MM.1S (cell line): Measurements from ENCODE around the gene MFAP2.

ENCODE experiments used
- DNase-seq: peaks from one replicate; pipeline ENCODE4 v3.0.0-alpha.2; 2015
- H2AFZ ChIP-seq: fragments of 300-600 bp; sonication (generic); 2 replicates; pipeline ENCODE4 v1.6.0; 2016; ENCODE audit warnings: antibody characterized with exemption, low read length
- H3F3A ChIP-seq: fragments of 300-600 bp; sonication (generic); 2 replicates; pipeline ENCODE4 v1.6.1; 2016; ENCODE audit warnings: mild to moderate bottlenecking, antibody characterized with exemption, low read length, moderate library complexity, mixed read lengths; ENCODE audit not compliant: insufficient read depth
- H3K27ac ChIP-seq: fragments of 300-600 bp; sonication (generic); 2 replicates; pipeline ENCODE4 v1.5.1; 2016; ENCODE audit warnings: mild to moderate bottlenecking, low read length
- H3K27me3 ChIP-seq: fragments of 300-600 bp; sonication (generic); replicated peaks from 2 replicates; pipeline ENCODE4 v1.6.0; 2016; ENCODE audit warnings: low read length; ENCODE audit not compliant: insufficient read depth
- H3K36me3 ChIP-seq: fragments of 300-600 bp; sonication (generic); replicated peaks from 2 replicates; pipeline ENCODE4 v1.6.1; 2016; ENCODE audit warnings: mild to moderate bottlenecking, low read length, mixed read lengths; ENCODE audit not compliant: insufficient read depth
- H3K4me1 ChIP-seq: fragments of 300-600 bp; sonication (generic); 2 replicates; pipeline ENCODE4 v1.6.1; 2016; ENCODE audit warnings: low read length, mixed read lengths
- H3K4me2 ChIP-seq: fragments of 300-600 bp; sonication (generic); 2 replicates; pipeline ENCODE4 v1.6.0; 2016; ENCODE audit warnings: low read depth, low read length
- H3K4me3 ChIP-seq: fragments of 300-600 bp; sonication (generic); 2 replicates; pipeline ENCODE4 v1.5.1; 2016; ENCODE audit warnings: low read length, mixed read lengths
- H3K79me2 ChIP-seq: fragments of 300-600 bp; sonication (generic); 2 replicates; pipeline ENCODE4 v1.6.1; 2016; ENCODE audit warnings: mixed run types, low read length, mixed read lengths
- H3K9ac ChIP-seq: fragments of 300-600 bp; sonication (generic); 2 replicates; pipeline ENCODE4 v1.6.1; 2016; ENCODE audit warnings: low read length, mixed read lengths
- H3K9me2 ChIP-seq: fragments of 300-600 bp; sonication (generic); replicated peaks from 2 replicates; pipeline ENCODE4 v1.6.1; 2016; ENCODE audit warnings: mild to moderate bottlenecking, low read length, mixed read lengths; ENCODE audit not compliant: insufficient read depth
- H3K9me3 ChIP-seq: fragments of 300-600 bp; sonication (generic); replicated peaks from 2 replicates; pipeline ENCODE4 v1.6.1; 2016; ENCODE audit warnings: mild to moderate bottlenecking, low read length, mixed read lengths; ENCODE audit not compliant: insufficient read depth
- H4K20me1 ChIP-seq: fragments of 300-600 bp; sonication (generic); 2 replicates; pipeline ENCODE4 v1.6.1; 2016; ENCODE audit warnings: mild to moderate bottlenecking, low read length, moderate library complexity, mixed read lengths; ENCODE audit not compliant: insufficient read depth
- CTCF ChIP-seq: fragments of 300-600 bp; sonication (generic); IDR thresholded peaks from 2 replicates; pipeline ENCODE4 v1.5.1; 2016; ENCODE audit warnings: antibody characterized with exemption, low read length, mixed read lengths
- EZH2 ChIP-seq: fragments of 300-600 bp; sonication (generic); optimal IDR thresholded peaks from 2 replicates; pipeline ENCODE3; 2017; ENCODE audit warnings: low read depth, mild to moderate bottlenecking, antibody characterized with exemption, low read length, mixed read lengths
- EZH2phosphoT487 ChIP-seq: fragments of 300-600 bp; sonication (generic); IDR thresholded peaks from 2 replicates; pipeline ENCODE4 v1.6.1; 2018; ENCODE audit warnings: antibody characterized with exemption, low read length

Gene MFAP2

GRCh38 chr1:17011092-17011438 lies 30.6 kb upstream of the MFAP2 start:
- peak overlapping the region; percentile 86 for H2AFZ ChIP-seq
- H3K9me3 ChIP-seq, result no peaks in the 10 kb centered on the region
- peaks cover 11% of the 10 kb centered on the region; the same call in 1 of the 2 replicates for H3F3A ChIP-seq
- H3K27me3 ChIP-seq, result no peaks in the 10 kb centered on the region
- no peaks in the 10 kb centered on the region for H3K79me2 ChIP-seq
- H3K4me2 ChIP-seq, result peak overlapping the region; percentile 97
- TF ChIP-seq CTCF (no peak), EZH2 (no peak), EZH2phosphoT487 (no peak)
- H3K4me3 ChIP-seq, result peak overlapping the region; percentile 81
- no peak overlapping the region for H3K27ac ChIP-seq
- H3K9ac ChIP-seq, result peak overlapping the region; percentile 39; the same call in 1 of the 2 replicates
- no peaks in the 10 kb centered on the region for H4K20me1 ChIP-seq
- H3K4me1 ChIP-seq, result peaks cover 37% of the 10 kb centered on the region
- no peaks in the 10 kb centered on the region for H3K36me3 ChIP-seq
- no peaks in the 10 kb centered on the region for H3K9me2 ChIP-seq
- no peak for DNase-seq

- no peaks in the 10 kb centered on the region for H3K9me3 ChIP-seq
- no peaks in the 10 kb centered on the region for H3K9me2 ChIP-seq
- H3K27me3 ChIP-seq, result no peaks in the 10 kb centered on the region
- no peak for DNase-seq
- H4K20me1 ChIP-seq, result no peaks in the 10 kb centered on the region
- no peak overlapping the region for H3K27ac ChIP-seq
- no peaks in the 10 kb centered on the region for H3K79me2 ChIP-seq
- no peak overlapping the region for H3K4me2 ChIP-seq
- H3F3A ChIP-seq, result peaks cover 11% of the 10 kb centered on the region; the same call in 1 of the 2 replicates
- no peak overlapping the region for H3K4me3 ChIP-seq
- no peak overlapping the region for H3K9ac ChIP-seq
- H3K36me3 ChIP-seq, result no peaks in the 10 kb centered on the region
- H3K4me1 ChIP-seq, result peaks cover 36% of the 10 kb centered on the region
- no peak overlapping the region for H2AFZ ChIP-seq
- TF ChIP-seq EZH2phosphoT487 (no peak), CTCF (no peak), EZH2 (no peak)
Observed at GRCh38 chr1:17009706-17010105, 29.3 kb upstream of the MFAP2 start.

- no peaks in the 10 kb centered on the region for H4K20me1 ChIP-seq
- no peak overlapping the region for H3K4me2 ChIP-seq
- no peak overlapping the region for H3K27ac ChIP-seq
- no peaks in the 10 kb centered on the region for H3K9me2 ChIP-seq
- no peak for DNase-seq
- no peaks in the 10 kb centered on the region for H3K79me2 ChIP-seq
- TF ChIP-seq EZH2, result no peak
- H3K9ac ChIP-seq, result no peak overlapping the region
- peaks cover 24% of the 10 kb centered on the region for H3K4me1 ChIP-seq
- no peak overlapping the region for H2AFZ ChIP-seq
- H3F3A ChIP-seq, result 0 out of 2 replicates have a peak, but pooled peaks cover under 1% of the 10 kb centered on the region
- H3K9me3 ChIP-seq, result no peaks in the 10 kb centered on the region
- H3K36me3 ChIP-seq, result no peaks in the 10 kb centered on the region
- no peak overlapping the region for H3K4me3 ChIP-seq
- H3K27me3 ChIP-seq, result no peaks in the 10 kb centered on the region
Observed at GRCh38 chr1:17008208-17008855, 27.9 kb upstream of the MFAP2 start.

GRCh38 chr1:17007121-17007520 lies 26.7 kb upstream of the MFAP2 start:
- no peaks in the 10 kb centered on the region for H3F3A ChIP-seq
- no peak for TF ChIP-seq EZH2
- no peak for TF ChIP-seq CTCF
- no peak for TF ChIP-seq EZH2phosphoT487
- no peak for DNase-seq
- no peaks in the 10 kb centered on the region for H3K36me3 ChIP-seq
- no peak overlapping the region for H2AFZ ChIP-seq
- H4K20me1 ChIP-seq, result no peaks in the 10 kb centered on the region
- H3K27ac ChIP-seq, result no peak overlapping the region
- H3K4me3 ChIP-seq, result no peak overlapping the region
- H3K9me3 ChIP-seq, result no peaks in the 10 kb centered on the region
- peaks cover 15% of the 10 kb centered on the region for H3K4me1 ChIP-seq
- H3K27me3 ChIP-seq, result no peaks in the 10 kb centered on the region
- H3K9ac ChIP-seq, result no peak overlapping the region
- no peak overlapping the region for H3K4me2 ChIP-seq
- H3K9me2 ChIP-seq, result no peaks in the 10 kb centered on the region
- no peaks in the 10 kb centered on the region for H3K79me2 ChIP-seq
